Uterus (tissue), 2 donors: ENCODE results near the gene CENPB.

Source experiments
- CTCF ChIP-seq, 4 experiments: fragments of 200-600 bp in 2 of 4; fragments of 450-650 bp in 2 of 4; sonication (generic) in 2 of 4; IDR thresholded peaks; one replicate each; pipeline ENCODE4 v1.5.1; 2016 to 2019; ENCODE audit warnings: antibody characterized with exemption in 4 of 4, mild to moderate bottlenecking in 2 of 4, moderate library complexity in 1 of 4
- POLR2A ChIP-seq, 2 donors: fragments of 450-650 bp; IDR thresholded peaks; one replicate each; pipeline ENCODE4 v1.6.1; 2016; ENCODE audit warnings: antibody characterized with exemption in 2 of 2, mild to moderate bottlenecking in 1 of 2, moderate library complexity in 1 of 2

- no peak for TF ChIP-seq POLR2A (IDR thresholded peaks at IDR 0.05)
- no peak for TF ChIP-seq CTCF (IDR thresholded peaks at IDR 0.05)
These were observed 7.6 kb downstream of the CENPB start for GRCh38 chr20:3778976-3779375.
